DMS53 (cell line): Measurements from ENCODE around the gene PTPRR.

Experiments
- DNase-seq: peaks from one replicate; lab custom pipeline; 2025; lab: John Stamatoyannopoulos, UW

The PTPRR gene

DNA sequence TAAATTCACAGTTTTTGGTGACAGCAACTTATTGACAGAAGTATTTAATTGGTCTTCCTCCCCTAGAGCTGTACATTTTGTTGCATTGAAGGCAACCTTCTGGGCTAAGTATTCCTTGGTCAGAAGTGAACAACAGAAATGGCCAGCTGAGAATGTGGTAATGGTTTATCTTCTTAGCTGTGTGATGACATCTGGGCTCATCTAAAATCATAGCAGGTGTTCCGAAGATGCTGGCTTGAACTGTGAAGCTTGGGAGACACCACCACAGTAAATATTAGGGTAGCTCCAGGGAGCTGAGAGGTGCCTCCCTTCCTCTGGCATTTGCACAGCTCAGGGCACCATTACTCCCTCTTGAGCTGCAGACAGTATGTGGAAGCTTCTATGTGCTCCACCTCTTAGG, 279.6 kb downstream of the PTPRR start:
- DNase-seq: peak; percentile 27

DNA sequence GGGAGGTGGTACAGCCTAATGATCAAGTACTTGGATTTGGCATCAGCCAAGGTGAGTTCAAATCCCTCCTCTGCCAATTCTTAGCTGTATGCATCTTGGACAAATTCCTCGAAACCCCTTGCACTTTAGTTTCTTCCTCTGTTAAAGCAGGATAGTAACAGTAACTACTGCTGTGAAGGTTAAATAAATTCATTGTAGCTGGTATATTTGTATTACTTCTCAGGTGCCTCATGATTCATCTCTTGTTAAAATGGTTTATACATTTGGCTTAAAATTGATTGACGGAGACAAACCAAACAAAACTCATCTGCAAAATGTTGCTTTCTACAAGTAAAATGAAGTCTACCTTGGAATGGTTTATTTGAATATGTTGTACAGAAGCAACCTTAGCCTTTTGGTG, 281.0 kb downstream of the PTPRR start:
- no peak for DNase-seq

DNA sequence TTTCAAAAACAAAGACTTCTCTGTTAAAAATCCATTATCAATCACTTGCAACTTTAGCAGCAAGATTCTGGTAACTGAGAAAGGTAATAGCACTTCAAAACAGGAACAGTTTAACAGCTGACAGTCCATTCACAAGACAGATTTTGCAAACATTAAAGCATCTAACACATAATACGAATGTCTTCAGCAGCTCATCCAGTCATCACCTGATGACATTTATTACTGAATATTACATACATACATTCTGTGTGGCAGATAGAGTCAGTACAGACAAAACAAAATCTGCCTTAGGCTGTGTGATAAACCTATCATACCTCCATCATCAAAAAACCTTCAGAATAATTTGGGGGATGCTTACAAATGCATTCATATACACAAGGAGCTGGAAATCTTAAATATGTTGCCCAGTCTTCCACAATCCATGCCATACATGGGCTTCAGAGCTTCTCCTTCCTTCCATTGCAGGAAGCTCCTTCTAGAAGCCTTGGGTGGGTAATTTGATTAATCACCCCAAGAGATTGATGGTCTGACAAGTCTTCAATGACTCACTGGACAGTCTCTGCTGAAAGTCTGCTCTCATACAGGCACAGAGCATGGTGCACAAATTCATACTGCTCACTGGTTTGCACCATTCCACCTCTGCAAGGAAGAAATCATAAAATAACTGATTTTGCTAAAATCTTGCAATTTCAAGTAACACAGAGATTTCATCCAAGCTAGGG, 281.7 kb downstream of the PTPRR start:
- DNase-seq: no peak

DNA sequence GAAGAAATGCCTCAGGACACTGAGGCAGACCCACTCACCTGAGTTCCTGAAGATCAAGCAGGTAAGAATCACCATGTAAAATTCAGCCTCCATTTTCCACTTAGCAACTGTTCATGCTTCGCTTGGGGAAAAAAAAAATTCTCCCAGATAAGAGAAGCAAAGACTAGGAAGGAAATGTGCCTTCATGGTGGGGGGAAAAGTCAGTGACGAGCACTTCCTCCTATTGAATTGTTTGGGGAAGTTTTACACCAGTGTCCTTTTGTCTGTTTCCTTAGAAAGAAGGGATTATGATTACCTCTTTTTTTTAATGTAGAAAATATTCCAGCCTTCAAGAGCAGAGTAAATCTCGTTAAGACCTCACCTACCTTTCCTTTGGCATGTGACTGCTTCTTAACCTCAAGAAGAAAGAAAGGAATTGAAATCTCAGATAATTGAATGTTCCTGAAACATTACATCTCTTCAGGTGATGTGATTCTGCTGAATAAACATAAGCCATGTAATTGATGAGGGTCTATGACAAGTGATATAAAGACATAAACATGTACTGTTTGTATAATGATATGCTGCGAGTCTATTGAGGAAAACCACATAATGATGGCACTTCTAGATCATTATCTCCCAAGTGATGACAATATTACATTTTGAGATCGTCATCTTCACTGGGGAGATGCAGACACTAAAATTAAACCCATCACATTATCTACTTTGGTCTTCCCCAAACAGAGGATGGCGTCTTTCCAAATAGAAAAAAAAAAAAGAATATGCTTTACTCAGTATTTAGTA, 283.0 kb downstream of the PTPRR start, which contains the start of gene PTPRB:
TSS of gene PTPRB (minus strand) at position 127 of the 783 bp plus-strand sequence. CDS start at position 93, 34 bp downstream.
- no peak for DNase-seq

DNA sequence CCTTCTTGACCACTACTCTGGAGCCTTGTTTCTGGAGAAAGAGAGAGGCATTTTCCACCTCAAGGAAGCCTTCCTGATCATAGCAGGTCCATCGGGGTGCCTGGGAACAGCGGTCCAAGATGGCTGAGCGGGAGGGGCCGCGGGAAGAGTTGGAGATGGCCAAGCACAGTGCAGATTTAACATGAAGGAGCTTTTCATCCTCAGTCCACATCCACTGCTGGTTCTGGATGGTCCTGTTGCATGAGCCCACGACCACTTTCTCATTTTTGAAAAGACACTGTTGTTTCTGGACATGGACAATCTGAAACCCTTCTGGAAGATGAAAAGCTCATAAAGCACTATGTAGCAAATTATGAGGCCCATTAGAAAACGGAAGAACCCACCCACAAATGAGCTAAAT, 284.8 kb downstream of the PTPRR start:
- DNase-seq: no peak

DNA sequence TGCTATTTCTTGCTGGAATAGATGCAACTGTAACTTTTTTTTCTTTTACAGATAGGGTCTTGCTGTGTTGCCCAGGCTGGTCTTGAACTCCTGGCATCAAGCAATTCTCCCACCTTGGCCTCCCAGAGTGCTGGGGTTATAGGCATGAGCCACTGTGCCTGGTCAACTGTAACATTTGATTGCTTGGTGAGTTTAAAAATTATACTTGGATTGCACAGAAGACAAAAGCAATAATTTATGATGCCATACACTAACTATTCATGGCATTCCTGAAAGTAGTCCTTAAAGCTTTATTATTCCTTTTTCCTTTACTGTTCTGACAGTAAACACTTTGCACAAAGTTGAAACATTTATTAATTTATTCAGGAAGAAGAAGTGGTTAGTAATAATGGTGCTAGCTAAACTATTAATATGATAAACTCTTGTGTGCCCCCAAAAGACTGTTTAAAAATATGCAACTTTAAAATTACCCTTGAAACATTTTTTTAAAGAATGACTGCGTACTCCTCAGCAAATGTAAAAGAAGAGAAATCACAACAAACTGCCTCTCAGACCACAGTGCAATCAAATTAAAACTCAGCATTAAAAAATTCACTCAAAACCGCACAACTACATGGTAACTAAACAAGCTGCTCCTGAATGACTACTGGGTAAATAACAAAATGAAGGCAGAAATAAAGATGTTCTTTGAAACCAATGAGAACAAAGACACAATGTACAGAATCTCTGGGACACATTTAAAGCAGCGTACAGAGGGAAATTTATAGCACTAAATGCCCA, 291.6 kb downstream of the PTPRR start:
- DNase-seq: no peak

DNA sequence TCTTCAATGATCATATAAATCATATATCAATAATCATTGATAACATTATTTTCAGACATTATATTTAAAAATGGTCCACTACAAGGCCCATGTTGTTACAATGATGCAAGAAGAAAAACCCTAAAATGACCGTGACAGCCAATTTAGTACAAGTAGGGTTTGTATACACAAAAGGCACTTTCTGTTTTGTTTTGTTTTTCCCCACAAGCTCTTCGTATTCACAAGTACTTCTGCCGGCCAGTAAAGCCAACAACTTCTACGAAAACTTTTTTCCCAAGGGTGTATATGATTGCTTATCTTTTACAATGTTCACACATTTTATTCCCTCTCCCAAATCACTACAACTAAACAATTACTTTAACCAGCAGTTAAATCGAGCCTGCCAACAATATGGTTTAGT, 292.9 kb downstream of the PTPRR start:
- DNase-seq: no peak

DNA sequence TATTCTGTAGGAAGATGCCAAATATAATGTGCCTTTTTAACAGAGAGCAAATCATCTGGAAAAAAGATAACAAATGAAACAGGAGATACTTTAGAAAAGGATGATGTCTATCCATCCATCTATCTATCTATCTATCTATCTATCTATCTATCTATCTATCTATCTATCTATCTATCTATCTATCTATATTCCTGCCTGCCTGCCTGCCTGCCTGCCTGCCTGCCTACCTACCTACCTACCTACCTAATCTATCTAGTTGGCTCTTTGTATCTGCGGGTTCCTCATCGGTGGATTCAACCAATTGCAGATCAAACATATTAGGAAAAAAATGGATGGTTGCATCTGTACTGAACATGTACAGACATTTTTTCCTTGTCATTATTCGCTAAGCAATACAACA, 294.4 kb downstream of the PTPRR start:
- no peak for DNase-seq

DNA sequence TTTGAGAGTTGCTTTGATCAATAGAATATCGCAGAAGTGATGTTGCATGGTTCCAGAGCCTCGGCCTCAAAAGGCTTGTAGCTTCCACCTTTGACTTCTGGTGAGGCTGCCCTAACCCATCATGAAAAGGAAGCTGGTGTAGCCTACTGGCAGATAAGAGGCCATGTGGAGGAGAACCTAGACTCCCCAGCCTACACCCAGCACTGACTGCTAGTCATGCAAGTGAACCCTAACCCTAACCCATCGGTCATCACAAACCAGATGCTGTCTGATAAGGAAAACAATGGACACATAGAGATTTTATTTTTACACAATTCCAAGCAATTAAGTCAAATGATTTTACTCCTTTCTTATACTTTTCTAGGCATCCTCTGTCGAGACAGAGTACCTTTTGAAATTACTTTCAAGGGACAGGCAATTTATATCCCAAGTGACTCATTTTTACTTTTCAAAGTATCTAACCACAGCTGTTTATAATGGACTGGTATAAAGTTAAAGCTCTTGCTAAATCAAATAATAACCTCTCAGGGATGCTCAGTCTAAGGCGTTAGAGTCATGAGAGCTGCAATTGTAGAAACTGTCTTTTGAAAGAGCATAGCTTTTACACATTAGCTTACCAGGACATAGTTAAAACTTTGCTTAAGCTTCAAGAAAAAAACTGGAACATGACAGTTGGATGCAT, 300.9 kb downstream of the PTPRR start:
- DNase-seq: no peak

DNA sequence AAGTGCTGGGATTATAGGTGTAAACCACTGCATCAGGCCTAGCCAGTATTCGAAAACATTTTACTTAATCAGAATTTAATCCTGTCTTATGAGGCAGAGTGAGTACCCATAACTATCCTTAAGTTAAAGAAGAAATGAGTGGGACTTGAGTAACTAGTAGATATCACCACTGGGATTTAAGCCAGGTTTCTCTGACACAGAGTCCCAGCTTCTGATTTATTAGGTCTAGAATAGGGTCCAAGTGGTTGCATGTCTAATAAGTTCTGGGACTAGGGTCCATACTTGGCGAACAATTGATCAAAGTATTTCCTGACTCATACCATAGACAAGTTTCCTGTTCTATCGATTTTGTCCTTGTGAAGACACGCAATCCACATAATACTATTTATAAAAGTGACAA, 302.2 kb downstream of the PTPRR start:
- no peak for DNase-seq

DNA sequence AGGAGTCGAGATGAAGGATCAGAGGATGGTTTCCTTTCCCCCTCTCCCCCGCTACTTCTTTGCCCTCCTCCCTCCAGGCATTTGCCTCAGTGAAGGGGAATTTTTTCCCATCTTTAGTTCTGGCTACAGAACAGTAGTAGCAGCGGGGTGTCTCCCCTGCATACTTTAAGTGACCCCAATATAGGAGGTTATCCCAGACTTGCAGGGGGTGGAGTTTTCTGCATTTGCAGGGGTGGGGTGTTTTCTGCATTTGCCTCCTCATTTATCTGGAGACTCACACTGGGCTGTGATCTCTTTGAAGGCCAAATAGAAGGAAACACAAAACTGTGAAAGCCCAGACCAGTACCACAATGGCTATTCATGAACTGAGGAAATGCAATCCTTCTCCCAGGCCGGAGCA, 303.1 kb downstream of the PTPRR start:
- DNase-seq: no peak

DNA sequence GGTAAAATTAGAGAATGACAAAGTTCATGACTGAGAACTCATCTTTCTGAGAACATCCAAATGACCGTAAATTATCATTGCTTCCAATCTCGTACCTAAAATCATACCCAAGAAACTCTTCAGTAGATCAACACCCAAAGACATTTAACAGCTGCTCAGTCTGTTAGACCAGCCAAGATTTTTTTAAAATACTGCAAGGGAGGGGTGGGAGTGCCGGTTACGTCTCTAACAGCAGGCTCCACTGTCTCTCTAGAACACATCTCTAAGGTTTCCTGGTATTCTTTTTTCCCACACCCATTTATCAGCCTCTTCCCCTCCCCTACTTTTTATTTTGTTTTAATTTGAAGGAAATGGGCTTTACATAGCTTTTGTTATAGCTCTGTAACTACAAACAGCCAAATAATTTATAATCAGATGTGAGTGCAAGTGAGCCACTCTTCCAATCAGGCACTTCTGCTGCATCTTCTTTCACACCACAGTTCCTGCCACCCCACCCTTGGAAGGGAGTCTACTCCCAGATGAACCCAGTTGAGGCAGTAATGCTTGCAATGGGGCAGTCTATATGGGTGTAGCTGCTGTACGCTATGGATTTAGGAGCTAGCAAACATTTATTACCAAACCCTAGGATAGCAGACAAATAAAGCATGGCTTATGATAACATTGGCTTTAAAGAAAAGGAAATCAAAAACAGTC, 305.2 kb downstream of the PTPRR start:
- no peak for DNase-seq

DNA sequence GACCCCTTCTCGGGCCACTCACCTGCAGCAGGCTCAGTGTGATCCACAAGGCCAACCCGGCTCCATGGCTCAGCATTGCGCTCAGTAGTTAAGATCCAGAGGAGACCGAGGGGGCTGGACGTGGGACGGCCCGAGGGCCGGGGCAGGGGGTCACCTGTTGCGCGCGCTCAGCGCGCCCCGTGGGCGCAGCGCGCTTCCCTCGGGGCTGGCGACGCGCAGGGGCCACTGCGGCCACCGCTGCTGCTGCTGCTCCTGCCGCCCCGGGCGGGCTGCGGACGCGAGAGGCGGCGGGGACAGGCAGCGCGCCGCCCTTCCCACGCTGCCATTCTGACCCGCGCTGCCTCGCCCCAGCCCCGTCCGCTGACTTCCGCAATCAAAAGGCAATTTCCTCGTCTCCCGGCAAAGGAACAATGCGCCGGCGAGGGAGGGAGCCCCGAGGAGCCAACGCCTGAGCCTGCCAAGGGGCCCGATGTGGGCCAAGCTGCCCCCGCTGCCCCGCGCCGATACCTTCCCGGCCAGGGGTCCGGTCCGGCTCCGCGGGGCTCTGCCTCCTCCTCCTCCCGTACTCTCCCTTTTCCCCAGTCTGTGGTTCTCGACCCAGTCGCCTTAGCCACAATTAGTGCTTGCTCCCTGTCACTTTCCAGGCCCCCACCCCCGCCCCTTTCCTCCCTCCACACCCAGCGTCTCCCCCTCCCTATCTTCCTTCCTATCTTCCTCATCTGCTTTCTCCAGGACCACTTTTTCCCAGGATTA, 310.6 kb downstream of the PTPRR start:
- DNase-seq: peak; percentile 78

DNA sequence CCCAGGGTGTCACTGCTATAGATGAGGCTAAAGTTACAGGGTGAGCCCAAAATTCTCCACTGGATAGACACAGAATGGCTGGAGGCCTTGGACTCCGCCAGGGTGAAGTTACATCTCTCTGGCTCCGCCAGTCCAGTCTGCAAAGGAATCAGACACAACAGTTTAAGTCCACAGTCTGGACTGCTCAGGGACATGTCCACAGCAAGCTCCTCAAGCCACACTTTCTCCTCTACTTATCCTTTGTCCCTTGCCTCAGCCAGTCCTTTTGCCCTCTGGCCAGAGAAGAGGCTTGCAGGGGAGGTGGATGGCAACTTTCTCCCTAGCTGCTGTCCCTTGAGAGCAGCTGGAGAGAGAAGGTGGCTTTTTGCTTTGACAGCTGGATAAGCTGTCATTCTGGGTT, 311.3 kb downstream of the PTPRR start:
- peak; percentile 43 for DNase-seq

DNA sequence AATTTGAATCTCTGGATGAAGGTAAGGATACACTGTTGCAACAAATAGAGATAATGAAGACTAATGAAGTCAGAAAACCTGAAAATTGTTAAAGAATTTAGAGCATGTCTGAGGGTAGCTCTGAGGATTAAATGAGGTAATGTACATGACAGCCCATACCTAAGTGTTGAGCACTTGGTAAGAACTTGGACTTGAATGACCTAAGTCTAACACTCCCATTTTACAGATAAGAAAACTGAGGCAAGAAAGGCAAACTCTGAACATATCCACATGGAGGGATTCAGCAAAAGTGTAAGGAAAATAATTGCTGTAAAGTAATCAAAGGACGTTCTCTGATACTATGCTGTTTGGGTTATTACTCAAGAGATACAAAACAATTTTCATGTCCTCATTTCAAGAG, 312.4 kb downstream of the PTPRR start:
- DNase-seq: no peak

DNA sequence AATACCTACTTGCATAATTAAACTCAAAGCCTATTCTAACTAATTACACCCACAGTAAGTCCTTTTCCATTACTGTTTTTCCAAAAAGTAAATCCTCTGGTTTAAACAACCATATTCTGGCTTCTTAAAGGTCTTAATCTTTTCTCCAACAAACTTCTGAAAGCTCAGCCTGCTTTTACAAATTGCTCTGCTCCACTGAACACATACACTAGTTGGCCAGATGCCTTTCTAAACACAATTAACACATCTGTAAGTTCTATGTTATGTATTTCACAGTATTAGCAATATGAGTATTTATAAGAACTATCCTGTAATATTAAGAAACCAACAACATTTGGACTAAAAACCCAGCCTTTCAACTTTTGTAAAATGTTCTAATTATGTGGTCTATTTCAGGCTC, 313.4 kb downstream of the PTPRR start:
- no peak for DNase-seq

DNA sequence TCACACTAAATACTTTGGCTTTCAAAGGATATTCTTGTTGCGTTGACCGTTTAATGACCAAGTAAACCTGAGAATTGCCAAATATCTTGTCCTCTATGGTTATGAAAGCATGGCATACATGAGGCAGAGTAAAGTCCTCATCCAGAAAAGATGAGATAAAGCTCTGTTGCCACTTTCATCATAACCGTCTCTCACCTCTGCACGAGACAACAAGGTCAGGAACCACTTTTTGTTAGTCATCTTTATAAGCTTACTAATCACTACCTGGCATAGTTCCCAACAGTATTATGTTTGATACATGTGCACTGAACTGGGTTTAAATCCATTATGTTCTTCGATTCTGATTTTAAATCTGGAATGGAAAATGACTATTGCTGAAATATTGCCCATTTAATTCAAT, 314.6 kb downstream of the PTPRR start:
- DNase-seq: no peak

DNA sequence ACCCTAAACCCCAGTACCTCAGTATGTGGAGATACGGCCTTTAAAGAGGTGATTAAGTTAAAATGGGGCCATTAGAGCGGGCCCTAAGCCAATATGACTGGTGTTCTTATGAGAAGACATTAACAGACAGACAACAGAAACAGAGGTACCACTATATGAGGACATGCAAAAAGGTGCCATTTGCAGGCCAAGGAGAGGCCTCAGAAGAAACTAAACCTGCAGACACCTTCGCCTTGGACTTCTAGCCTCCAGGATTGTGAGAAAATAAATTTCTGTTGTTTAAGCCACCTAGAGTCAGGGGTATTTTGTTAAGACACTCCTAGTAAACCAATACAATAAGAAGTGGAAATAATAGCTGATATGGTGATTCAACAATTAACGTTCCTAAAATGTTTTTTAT, 315.9 kb downstream of the PTPRR start:
- DNase-seq: no peak

DNA sequence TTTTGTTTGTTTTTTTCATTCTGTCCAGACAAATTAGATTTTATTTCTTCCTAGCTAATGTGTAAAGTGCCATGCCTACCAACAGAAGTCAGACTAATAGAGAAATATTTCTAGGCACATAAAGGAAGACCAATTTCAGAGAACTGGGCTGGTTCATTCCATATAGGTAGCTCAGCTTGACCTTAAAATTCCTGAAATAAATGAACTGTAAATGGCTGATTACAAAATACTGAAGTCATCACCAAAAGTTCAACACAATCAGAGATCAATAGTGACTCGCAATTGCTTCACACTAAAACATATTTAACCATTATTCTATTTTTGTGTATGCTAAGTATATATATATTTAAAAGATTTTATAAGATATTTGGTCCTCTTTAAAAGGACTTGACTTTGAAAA, 317.5 kb downstream of the PTPRR start:
- DNase-seq: no peak

DNA sequence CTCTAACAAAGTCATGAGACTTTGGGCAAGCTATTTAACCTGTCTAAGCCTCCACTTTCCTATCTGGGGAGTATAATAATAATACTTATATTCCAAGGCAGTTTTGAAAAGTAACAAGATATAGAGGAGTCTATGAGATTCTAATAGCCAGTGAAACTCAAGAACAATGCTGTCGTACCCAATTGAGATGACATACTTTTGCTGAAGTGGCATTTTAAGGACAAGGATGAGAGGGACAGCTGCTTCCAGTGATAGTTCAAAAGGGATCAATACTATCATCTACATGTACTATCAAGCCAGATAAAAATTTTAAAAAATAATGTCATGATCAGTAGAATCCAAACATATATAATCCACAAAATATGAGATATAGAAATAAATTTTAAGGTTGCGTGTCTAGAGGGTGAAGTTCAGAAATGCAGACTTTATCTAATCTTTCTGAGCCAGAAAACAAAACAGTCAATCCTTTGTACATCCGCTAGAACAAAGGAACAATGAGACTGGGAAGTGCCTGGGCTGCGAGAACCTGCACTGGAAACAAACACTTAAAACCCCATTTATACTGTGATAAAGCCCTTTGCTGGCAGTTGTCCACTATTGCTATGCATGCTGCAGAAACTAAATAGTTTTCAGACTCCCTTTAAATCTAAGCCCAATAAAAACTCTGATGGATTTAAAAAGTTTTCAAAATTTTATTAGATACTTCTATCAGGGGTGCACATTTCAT, 321.9 kb downstream of the PTPRR start:
- peak; percentile 83 for DNase-seq
